H1 (cell line): Measurements from ENCODE around the gene PDHB. TPM values are rescaled to one million over a fixed set of nuclear protein-coding genes. Genes with fewer than 3 reads are reported as not detected.

Experiments
- CTCF ChIA-PET: fragments of 300-600 bp; sonication (Branson Sonifier 250); formaldehyde crosslinking; loops from one replicate; lab custom pipeline; 2021; ENCODE audit not compliant: partially characterized antibody; lab: Charles Lee
- POLR2A ChIA-PET: fragments of 300-600 bp; sonication (Branson Sonifier 250); formaldehyde crosslinking; loops from one replicate; lab custom pipeline; 2021; ENCODE audit warnings: inconsistent platforms; ENCODE audit not compliant: partially characterized antibody; lab: Charles Lee
- DNase-seq, 2 experiments: peaks; one replicate each; pipeline versions ENCODE4 v3.0.0 to v3.0.0-alpha.2; 2010 to 2022; ENCODE audit warnings: low spot score in 2 of 2, low read depth in 1 of 2, mixed read lengths in 1 of 2
- FAIRE-seq: peaks from 2 replicates; lab custom pipeline; 2011; peaks lifted over from hg19 to GRCh38; lab: Jason Lieb, UNC
- H2AFZ ChIP-seq: 2 replicates; pipeline ENCODE4 v1.8.1; 2012; ENCODE audit warnings: low read length, inconsistent platforms
- H2AK5ac ChIP-seq: 2 replicates; pipeline ENCODE4 v1.6.1; 2013; ENCODE audit warnings: low read depth, low read length
- H2BK120ac ChIP-seq: replicated peaks from 2 replicates; pipeline ENCODE3; 2013; ENCODE audit warnings: low read depth, low read length, inconsistent platforms
- H2BK12ac ChIP-seq: 2 replicates; pipeline ENCODE4 v1.6.1; 2013; ENCODE audit warnings: low read depth, low read length
- H2BK15ac ChIP-seq: 2 replicates; pipeline ENCODE4 v1.6.1; 2013; ENCODE audit warnings: low read length
- H2BK20ac ChIP-seq: 2 replicates; pipeline ENCODE4 v1.6.1; 2013; ENCODE audit warnings: low read length
- H2BK5ac ChIP-seq: 2 replicates; pipeline ENCODE4 v1.6.1; 2013; ENCODE audit warnings: low read depth, low read length
- H3K14ac ChIP-seq: 2 replicates; pipeline ENCODE4 v1.6.1; 2013; ENCODE audit warnings: inconsistent platforms; ENCODE audit not compliant: insufficient read length
- H3K18ac ChIP-seq: 2 replicates; pipeline ENCODE4 v1.6.1; 2013; ENCODE audit warnings: low read length; ENCODE audit errors: extremely low read depth
- H3K23ac ChIP-seq: 2 replicates; pipeline ENCODE4 v1.6.1; 2013; ENCODE audit warnings: inconsistent platforms; ENCODE audit not compliant: insufficient read length
- H3K23me2 ChIP-seq: 2 replicates; pipeline ENCODE4 v1.6.1; 2013; ENCODE audit warnings: low read depth, low read length
- H3K27ac ChIP-seq: 2 replicates; pipeline ENCODE4 v1.6.1; 2011; ENCODE audit warnings: low read depth, low read length, inconsistent platforms
- H3K27me3 ChIP-seq, 4 experiments: replicated peaks in 1 of 4; 1 replicate in 1 of 4; 2 replicates in 3 of 4; pipeline versions ENCODE4 v1.6.1 to v1.8.1; 2011 to 2013; ENCODE audit warnings: low read length in 3 of 4, mild to moderate bottlenecking in 3 of 4, inconsistent platforms in 2 of 4, mixed read lengths in 2 of 4, moderate library complexity in 1 of 4; ENCODE audit not compliant: control insufficient read depth in 3 of 4, insufficient read depth in 3 of 4; ENCODE audit errors: extremely low read depth in 1 of 4
- H3K36me3 ChIP-seq, 4 experiments: 2 replicates each; pipeline versions ENCODE4 v1.6.1 to v1.8.1; 2011 to 2013; ENCODE audit warnings: mild to moderate bottlenecking in 4 of 4, low read length in 3 of 4, moderate library complexity in 2 of 4, control low read depth in 1 of 4, inconsistent platforms in 1 of 4; ENCODE audit not compliant: insufficient read depth in 4 of 4, control insufficient read depth in 2 of 4
- H3K4ac ChIP-seq: replicated peaks from 2 replicates; pipeline ENCODE3; 2013; ENCODE audit warnings: low read length, low read depth, mixed read lengths, inconsistent platforms; ENCODE audit not compliant: insufficient read length
- H3K4me1 ChIP-seq, 4 experiments: replicated peaks in 1 of 4; 1 replicate in 1 of 4; 2 replicates in 3 of 4; pipeline versions ENCODE4 v1.6.1 to v1.8.1; 2011 to 2013; ENCODE audit warnings: low read length in 3 of 4, inconsistent platforms in 2 of 4, mixed read lengths in 1 of 4; ENCODE audit not compliant: insufficient read depth in 4 of 4, control insufficient read depth in 3 of 4
- H3K4me2 ChIP-seq, 2 experiments: 2 replicates each; pipeline versions ENCODE4 v1.6.1 to v1.8.1; 2011 to 2013; ENCODE audit warnings: low read depth in 2 of 2, low read length in 2 of 2, control low read depth in 1 of 2, inconsistent platforms in 1 of 2, mild to moderate bottlenecking in 1 of 2; ENCODE audit not compliant: insufficient read depth in 1 of 2
- H3K4me3 ChIP-seq, 4 experiments: fragments of 200-600, 300-600 bp in 1 of 4; sonication (generic), shearing (Covaris generic), sonication (Bioruptor Twin) in 1 of 4; 2 replicates each; pipeline versions ENCODE4 v1.5.1 to v1.8.1; 2011 to 2016; ENCODE audit warnings: low read length in 4 of 4, low read depth in 3 of 4, control low read depth in 2 of 4, inconsistent platforms in 2 of 4, mild to moderate bottlenecking in 2 of 4, mixed read lengths in 1 of 4, moderate library complexity in 1 of 4; ENCODE audit not compliant: insufficient read depth in 2 of 4; ENCODE audit errors: extremely low read depth in 1 of 4
- H3K56ac ChIP-seq: replicated peaks from 2 replicates; pipeline ENCODE3; 2013; ENCODE audit warnings: low read depth, mild to moderate bottlenecking, mixed read lengths, low read length, inconsistent platforms; ENCODE audit not compliant: insufficient read length
- H3K79me1 ChIP-seq: 2 replicates; pipeline ENCODE4 v1.6.1; 2013; ENCODE audit warnings: low read depth, low read length, control low read depth
- H3K79me2 ChIP-seq, 2 experiments: 2 replicates each; pipeline versions ENCODE4 v1.6.1 to v1.8.1; 2012 to 2013; ENCODE audit warnings: low read length in 2 of 2, mild to moderate bottlenecking in 2 of 2, inconsistent platforms in 1 of 2; ENCODE audit not compliant: insufficient read depth in 2 of 2, control insufficient read depth in 1 of 2
- H3K9ac ChIP-seq, 4 experiments: replicated peaks in 1 of 4; 1 replicate in 1 of 4; 2 replicates in 3 of 4; pipeline versions ENCODE4 v1.6.1 to v1.8.1; 2011 to 2013; ENCODE audit warnings: low read depth in 3 of 4, low read length in 3 of 4, control low read depth in 2 of 4, mild to moderate bottlenecking in 2 of 4, moderate library complexity in 2 of 4, inconsistent platforms in 1 of 4; ENCODE audit errors: extremely low read depth in 1 of 4
- H3K9me3 ChIP-seq, 2 experiments: 2 replicates each; pipeline versions ENCODE4 v1.6.1 to v1.8.1; 2012 to 2013; ENCODE audit warnings: mild to moderate bottlenecking in 2 of 2, moderate library complexity in 2 of 2, control low read depth in 1 of 2, inconsistent platforms in 1 of 2, low read depth in 1 of 2, low read length in 1 of 2, mixed read lengths in 1 of 2; ENCODE audit not compliant: insufficient read depth in 2 of 2
- H4K20me1 ChIP-seq, 2 experiments: replicated peaks in 1 of 2; 2 replicates each; pipeline versions ENCODE3 to v1.8.1; 2011 to 2013; ENCODE audit warnings: inconsistent platforms in 2 of 2, low read length in 2 of 2, mild to moderate bottlenecking in 1 of 2; ENCODE audit not compliant: insufficient read depth in 2 of 2, control insufficient read depth in 1 of 2
- H4K5ac ChIP-seq: 2 replicates; pipeline ENCODE4 v1.6.1; 2013; ENCODE audit warnings: low read length, low read depth, mixed read lengths, inconsistent platforms; ENCODE audit not compliant: insufficient read length
- H4K8ac ChIP-seq: 2 replicates; pipeline ENCODE4 v1.8.0; 2013; ENCODE audit warnings: mild to moderate bottlenecking, moderate library complexity, low read length, inconsistent platforms; ENCODE audit not compliant: insufficient read depth; ENCODE audit errors: extremely low read depth
- H4K91ac ChIP-seq: replicated peaks from 2 replicates; pipeline ENCODE3; 2013; ENCODE audit warnings: low read length, mixed read lengths, inconsistent platforms; ENCODE audit not compliant: insufficient read length
- BCL11A ChIP-seq, 2 experiments: IDR thresholded peaks; one replicate each; pipeline ENCODE4 v1.6.1; 2011; ENCODE audit warnings: low read depth in 2 of 2, low read length in 2 of 2, mild to moderate bottlenecking in 2 of 2
- CBX5 ChIP-seq: fragments of 300-800, 300-1000 bp; sonication (generic); IDR thresholded peaks from 2 replicates; pipeline ENCODE4 v1.7.1; 2016; ENCODE audit warnings: antibody characterized with exemption, low read length, low read depth
- FOSL1 ChIP-seq: IDR thresholded peaks from 2 replicates; pipeline ENCODE4 v1.6.1; 2011; ENCODE audit warnings: mild to moderate bottlenecking, low read depth, low read length, moderate library complexity; ENCODE audit not compliant: insufficient read depth
- GABPA ChIP-seq: IDR thresholded peaks from 2 replicates; pipeline ENCODE4 v1.6.1; 2011; ENCODE audit warnings: mild to moderate bottlenecking, low read length, moderate library complexity, borderline replicate concordance; ENCODE audit not compliant: insufficient read depth
- KDM4A ChIP-seq: IDR thresholded peaks from one replicate; pipeline ENCODE4 v1.7.1; 2012; ENCODE audit warnings: low read depth, mild to moderate bottlenecking, moderate library complexity, low read length, inconsistent platforms; ENCODE audit not compliant: severe bottlenecking
- MAFK ChIP-seq: IDR thresholded peaks from 2 replicates; pipeline ENCODE4 v1.6.1; 2012; ENCODE audit warnings: low read depth, mild to moderate bottlenecking, improper control_type of control experiment, low read length
- NRF1 ChIP-seq: IDR thresholded peaks from 2 replicates; pipeline ENCODE4 v1.6.1; 2011; ENCODE audit warnings: mild to moderate bottlenecking, low read depth, low read length, improper control_type of control experiment
- POLR2AphosphoS5 ChIP-seq: IDR thresholded peaks from 2 replicates; pipeline ENCODE4 v1.6.1; 2011; ENCODE audit warnings: low read depth, low read length
- RXRA ChIP-seq: IDR thresholded peaks from 2 replicates; pipeline ENCODE4 v1.6.1; 2011; ENCODE audit warnings: low read depth, mild to moderate bottlenecking, low read length, moderate library complexity; ENCODE audit not compliant: insufficient read depth
- SP2 ChIP-seq: IDR thresholded peaks from 2 replicates; pipeline ENCODE4 v1.6.1; 2012; ENCODE audit warnings: mild to moderate bottlenecking, low read length, inconsistent platforms
- TCF12 ChIP-seq: IDR thresholded peaks from 2 replicates; pipeline ENCODE4 v1.6.1; 2011; ENCODE audit warnings: low read depth, mild to moderate bottlenecking, low read length
- TEAD4 ChIP-seq: IDR thresholded peaks from 2 replicates; pipeline ENCODE4 v1.6.1; 2012; ENCODE audit warnings: low read depth, low read length, inconsistent platforms, mixed read lengths
- WGBS, 2 experiments: shearing (Covaris generic) in 1 of 2; methylation state at CpG; one replicate each; pipeline versions ENCODE4 v1.1.6 to v1.1.7; 2013 to 2015; ENCODE audit warnings: low lambda C conversion rate in 2 of 2, mixed read lengths in 2 of 2, inconsistent platforms in 1 of 2, low coverage in 1 of 2, missing lambda C conversion rate in 1 of 2; ENCODE audit not compliant: insufficient replicate concordance in 2 of 2, insufficient coverage in 1 of 2, insufficient read length in 1 of 2; ENCODE audit errors: extremely low coverage in 1 of 2, missing lambda C conversion rate in 1 of 2; 5-methylcytosine and 5-hydroxymethylcytosine counted together
- polyA plus RNA-seq, 7 experiments: library from polyadenylated mRNA; depleted of rRNA in 3 of 7; stranded (reverse) in 5 of 7; unstranded in 2 of 7; fragments of >200 nt in 5 of 7; fragments of 200-250 nt in 2 of 7; gene quantifications; 1 replicate in 5 of 7; 2 replicates in 1 of 7; 4 replicates in 1 of 7; pipeline versions ENCODE4 v1.2.1 to v1.2.3, GENCODE V29; 2011 to 2013; ENCODE audit warnings: missing spikeins in 2 of 7, mixed read lengths in 2 of 7
- total RNA-seq: library from RNA; stranded (reverse); fragmentation: NEBNext Ultra II Directional; extraction: Animal tissue kit (Norgen Biotek cat#: 25700); gene quantifications from 2 replicates; pipeline ENCODE4 v1.2.1, GENCODE V29; 2021
- TF ChIP-seq, protein P1 (sequence below): IDR thresholded peaks from 2 replicates; pipeline ENCODE4 v1.6.1; 2012; ENCODE audit warnings: low read length, inconsistent platforms

PDHB gene
- total and polyA plus RNA-seq, 2 of the 8 experiments (the other 6 are each of a cell fraction or from before 2014, with no cell fraction given): 90.4 to 140 TPM

DNA sequence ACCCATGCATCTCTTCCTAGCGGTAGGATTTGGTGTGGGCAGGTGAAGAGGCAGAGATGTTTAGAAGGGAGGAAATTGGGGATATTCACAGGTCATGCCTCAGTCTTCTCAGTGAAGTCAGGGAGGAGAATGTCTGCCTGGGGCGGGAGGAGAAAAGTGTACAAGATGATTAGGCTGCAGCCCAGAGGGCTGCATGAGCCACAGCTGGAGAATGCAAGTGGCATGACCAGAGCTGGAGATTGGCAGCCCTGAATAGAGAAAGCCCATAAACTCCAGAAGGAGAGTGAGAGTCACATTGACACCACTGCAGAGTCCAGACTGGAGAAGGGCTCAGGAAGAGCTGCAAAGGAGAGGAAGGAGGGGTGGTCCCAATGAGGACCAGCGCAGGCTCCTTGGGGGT lies 22.6 kb downstream of the PDHB start:
- no peak for TF ChIP-seq FOSL1
- TF ChIP-seq GABPA: no peak
- TF ChIP-seq SP2: no peak
- TF ChIP-seq MAFK: no peak
- TF ChIP-seq TCF12: no peak
- TF ChIP-seq KDM4A: no peak
- no peak for TF ChIP-seq TEAD4
- no peak for TF ChIP-seq CBX5
- no peak for TF ChIP-seq RXRA
- TF ChIP-seq POLR2AphosphoS5: no peak
- TF ChIP-seq BCL11A (IDR thresholded peaks at IDR 0.05; ENCODE audit: low read depth in 2 of 2, low read length in 2 of 2): no peak
- no peak for TF ChIP-seq NRF1
- TF ChIP-seq, protein P1, sequence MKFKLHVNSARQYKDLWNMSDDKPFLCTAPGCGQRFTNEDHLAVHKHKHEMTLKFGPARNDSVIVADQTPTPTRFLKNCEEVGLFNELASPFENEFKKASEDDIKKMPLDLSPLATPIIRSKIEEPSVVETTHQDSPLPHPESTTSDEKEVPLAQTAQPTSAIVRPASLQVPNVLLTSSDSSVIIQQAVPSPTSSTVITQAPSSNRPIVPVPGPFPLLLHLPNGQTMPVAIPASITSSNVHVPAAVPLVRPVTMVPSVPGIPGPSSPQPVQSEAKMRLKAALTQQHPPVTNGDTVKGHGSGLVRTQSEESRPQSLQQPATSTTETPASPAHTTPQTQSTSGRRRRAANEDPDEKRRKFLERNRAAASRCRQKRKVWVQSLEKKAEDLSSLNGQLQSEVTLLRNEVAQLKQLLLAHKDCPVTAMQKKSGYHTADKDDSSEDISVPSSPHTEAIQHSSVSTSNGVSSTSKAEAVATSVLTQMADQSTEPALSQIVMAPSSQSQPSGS: no peak
- POLR2A ChIA-PET: interaction anchor here (2.7 kb wide), 1 partner anchor 10 kb away, joined by 9 read pairs; no protein-coding TSS in a partner anchor
- Histone ChIP-seq H4K91ac (no peak overlapping the region), H3K79me2 (no peaks in the 10 kb centered on the region), H2AFZ (no peak overlapping the region), H3K56ac (no peak overlapping the region), H3K23ac (no peak overlapping the region), H3K18ac (no peak overlapping the region), H2BK15ac (no peak overlapping the region), H3K4me2 (no peak overlapping the region), H2AK5ac (no peak overlapping the region), H3K27ac (no peak overlapping the region), H3K4me3 (no peak overlapping the region), H2BK120ac (no peak overlapping the region), H3K4me1 (peaks cover 0 to 5% (median 3%) of the 10 kb centered on the region in 4 experiments; a peak in 2 of 7 replicates), H3K9ac (no peak overlapping the region), H3K23me2 (no peaks in the 10 kb centered on the region), H2BK5ac (no peak overlapping the region), H3K9me3 (no peaks in the 10 kb centered on the region), H2BK20ac (no peak overlapping the region), H2BK12ac (no peak overlapping the region), H4K20me1 (no peaks in the 10 kb centered on the region), H4K5ac (no peak overlapping the region), H3K36me3 (no peaks in the 10 kb centered on the region), H3K79me1 (no peaks in the 10 kb centered on the region), H3K27me3 (no peaks in the 10 kb centered on the region), H3K4ac (no peak overlapping the region), H4K8ac (no peak overlapping the region), H3K14ac (no peak overlapping the region)
- no peak for DNase-seq
- no peak for FAIRE-seq
- CTCF ChIA-PET: interaction anchor here (0.5 to 4.5 kb wide), 8 partner anchors 10 to 119 kb away, joined by 3 to 27 read pairs (median 4); no protein-coding TSS in a partner anchor
- 84% methylated on average over 3 of the region's 3 CpGs; no CpG with 5 or more reads in 1 of the 2 experiments for WGBS, 2 experiments
